Prostate gland (tissue), 2 donors: Measurements from ENCODE around the gene CRYZL1. TPM values are rescaled to one million over a fixed set of nuclear protein-coding genes. Genes with fewer than 3 reads are reported as not detected.

ENCODE experiments used
- DNase-seq: peaks from one replicate; pipeline ENCODE4 v3.0.0-alpha.2; 2019; ENCODE audit warnings: low spot score
- H3K27ac ChIP-seq, 2 donors: fragments of 200-600 bp; sonication (generic); 2 replicates each; pipeline ENCODE4 v1.5.1; 2017 to 2019
- H3K27me3 ChIP-seq: fragments of 200-600 bp; sonication (generic); replicated peaks from 2 replicates; pipeline ENCODE4 v1.5.1; 2019; ENCODE audit not compliant: insufficient read depth
- H3K36me3 ChIP-seq, 2 donors: fragments of 200-600 bp; sonication (generic); 1 replicate in 1 of 2; 2 replicates in 1 of 2; pipeline versions ENCODE4 v1.5.1 to v1.8.1; 2017 to 2019
- H3K4me1 ChIP-seq: fragments of 200-600 bp; sonication (generic); replicated peaks from 2 replicates; pipeline ENCODE4 v1.5.1; 2019
- H3K4me3 ChIP-seq, 2 donors: fragments of 200-600 bp; sonication (generic); 2 replicates each; pipeline ENCODE4 v1.5.1; 2017 to 2019
- H3K9me3 ChIP-seq: fragments of 200-600 bp; sonication (generic); 2 replicates; pipeline ENCODE4 v1.5.1; 2017
- CTCF ChIP-seq, 4 experiments: fragments of 200-600 bp in 2 of 4; fragments of 450-650 bp in 2 of 4; sonication (generic) in 2 of 4; IDR thresholded peaks; 1 replicate in 3 of 4; 2 replicates in 1 of 4; pipeline ENCODE4 v1.5.1; 2016 to 2019; ENCODE audit warnings: antibody characterized with exemption in 4 of 4, mild to moderate bottlenecking in 2 of 4, moderate library complexity in 2 of 4
- POLR2A ChIP-seq: fragments of 450-650 bp; IDR thresholded peaks from one replicate; pipeline ENCODE4 v1.6.1; 2016; ENCODE audit warnings: antibody characterized with exemption, mild to moderate bottlenecking
- POLR2AphosphoS5 ChIP-seq: sonication (generic); formaldehyde crosslinking; IDR thresholded peaks from one replicate; pipeline ENCODE4 v1.6.1; 2017; ENCODE audit warnings: antibody characterized with exemption
- WGBS: methylation state at CpG from one replicate; pipeline ENCODE4 v1.1.5; 2018; 5-methylcytosine and 5-hydroxymethylcytosine counted together
- intact Hi-C: fragments of 100-400 bp; cut with DNase I; formaldehyde crosslinking; loops from one replicate; pipeline ENCODE4 v1.14.2; 2022
- total RNA-seq, 2 donors: library from RNA; depleted of rRNA; stranded (reverse); fragments of >200 nt; gene quantifications; one replicate each; pipeline ENCODE4 v1.1.0, GENCODE V29; 2016

Gene CRYZL1
- total RNA-seq, 2 donors from 2014 or later: 22.3 to 28.9 TPM

- TF ChIP-seq CTCF (IDR thresholded peaks at IDR 0.05): no peak
- TF ChIP-seq POLR2AphosphoS5: no peak
- TF ChIP-seq POLR2A: no peak
- no peaks in the 10 kb centered on the region for H3K4me1 ChIP-seq
- no peak overlapping the region for H3K4me3 ChIP-seq
- no peaks in the 10 kb centered on the region for H3K36me3 ChIP-seq
- intact Hi-C loops: no loop called here
- 61% methylated on average over 8 of the region's 8 CpGs for WGBS
- no peak overlapping the region for H3K27ac ChIP-seq
- no peak for DNase-seq
- H3K27me3 ChIP-seq: no peaks in the 10 kb centered on the region
- H3K9me3 ChIP-seq: no peaks in the 10 kb centered on the region
Measured at GRCh38 chr21:33657124-33657820, 15.7 kb upstream of the CRYZL1 start.

- Histone ChIP-seq H3K36me3 (no peaks in the 10 kb centered on the region), H3K9me3 (no peaks in the 10 kb centered on the region), H3K27ac (no peak overlapping the region), H3K27me3 (no peaks in the 10 kb centered on the region), H3K4me1 (no peaks in the 10 kb centered on the region), H3K4me3 (no peak overlapping the region)
- no peak for DNase-seq
- intact Hi-C loops: no loop called here
- 72% methylated on average over 8 of the region's 8 CpGs for WGBS
- TF ChIP-seq POLR2A: no peak
- no peak for TF ChIP-seq POLR2AphosphoS5
- no peak for TF ChIP-seq CTCF (IDR thresholded peaks at IDR 0.05)
Measured at GRCh38 chr21:33655588-33656221, 14.2 kb upstream of the CRYZL1 start.

GRCh38 chr21:33654412-33654811, 12.9 kb upstream of the CRYZL1 start:
- intact Hi-C loops: no loop called here
- no peak for DNase-seq
- H3K27me3 ChIP-seq: no peaks in the 10 kb centered on the region
- H3K36me3 ChIP-seq: no peaks in the 10 kb centered on the region
- no peak overlapping the region for H3K4me3 ChIP-seq
- TF ChIP-seq POLR2A: no peak
- no peak for TF ChIP-seq POLR2AphosphoS5
- TF ChIP-seq CTCF (IDR thresholded peaks at IDR 0.05): no peak
- no peak overlapping the region for H3K27ac ChIP-seq
- H3K9me3 ChIP-seq: no peaks in the 10 kb centered on the region
- WGBS: 93% methylated on average over 4 of the region's 4 CpGs
- no peaks in the 10 kb centered on the region for H3K4me1 ChIP-seq

GRCh38 chr21:33651965-33652680, 10.6 kb upstream of the CRYZL1 start:
- Histone ChIP-seq H3K27me3 (no peaks in the 10 kb centered on the region), H3K4me3 (no peak overlapping the region), H3K27ac (no peak overlapping the region), H3K9me3 (no peaks in the 10 kb centered on the region), H3K36me3 (no peaks in the 10 kb centered on the region), H3K4me1 (no peaks in the 10 kb centered on the region)
- intact Hi-C loops: no loop called here
- DNase-seq: no peak
- WGBS: 79% methylated on average over 8 of the region's 8 CpGs
- no peak for TF ChIP-seq POLR2AphosphoS5
- no peak for TF ChIP-seq CTCF (IDR thresholded peaks at IDR 0.05)
- no peak for TF ChIP-seq POLR2A
